ENCODE data around the gene PRSS33.

GRCh38 chr16:2822496-2822895 lies 35.1 kb upstream of the PRSS33 start:
- TF ChIP-seq POLR2AphosphoS5 (IDR thresholded peaks at IDR 0.05), result no peak
- no peak for TF ChIP-seq CTCF (IDR thresholded peaks at IDR 0.05)
